ENCODE measurements around the gene PRICKLE1. TPM values are rescaled to one million over a fixed set of nuclear protein-coding genes. Genes with fewer than 3 reads are reported as not detected.

Gene PRICKLE1
- total and polyA plus RNA-seq, 3 donors from 2014 or later, result 7.9 to 16.5 (median 11.5) TPM

DNA sequence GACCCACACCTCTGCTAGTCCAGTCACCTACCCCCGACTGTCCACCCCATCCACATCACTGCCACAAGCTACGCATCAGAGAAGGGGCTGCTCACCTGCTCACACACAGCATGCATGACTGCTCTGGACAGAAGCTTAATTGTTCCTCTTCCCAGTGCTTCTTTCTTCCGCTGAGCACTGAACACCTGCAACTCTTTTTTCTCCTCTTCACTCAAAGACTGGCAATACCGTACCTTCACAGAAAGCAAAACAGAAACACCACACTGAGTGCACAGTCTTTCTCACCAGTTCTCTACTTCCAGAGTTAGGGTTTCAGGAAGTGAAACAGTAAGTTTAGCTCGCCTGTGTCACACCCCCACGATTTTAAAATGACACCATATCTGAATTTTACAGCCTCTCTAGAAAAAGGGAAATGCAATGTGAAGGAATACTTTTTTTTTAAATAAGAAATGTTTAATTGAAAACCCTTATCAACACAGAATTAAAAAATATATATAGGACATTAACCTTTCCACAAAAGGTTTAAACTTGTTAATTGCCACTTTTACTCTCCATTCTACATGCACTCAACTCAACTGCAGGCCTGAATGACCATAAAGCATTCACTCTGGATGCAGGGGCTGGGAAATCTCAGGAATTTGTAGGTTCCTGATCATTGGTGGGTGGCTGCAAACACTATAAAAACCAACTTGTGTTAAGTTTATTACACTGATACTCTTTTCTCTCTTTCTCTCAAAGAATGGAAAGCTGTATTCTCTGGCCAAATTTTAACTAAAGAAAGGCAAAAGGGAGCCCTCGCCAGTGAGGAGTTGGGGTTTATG is 120.0 kb downstream of the PRICKLE1 start:
- Histone ChIP-seq H3K36me3 (ENCODE audit: low read depth, missing control alignments) (no peaks in the 10 kb centered on the region), H3K4me1 (no peaks in the 10 kb centered on the region), H3K4me3 (no peak overlapping the region), H3K9me3 (no peaks in the 10 kb centered on the region), H3K27ac (no peak overlapping the region), H3K27me3 (no peaks in the 10 kb centered on the region)
- 76 to 84% methylated on average over 7 of the region's 7 CpGs for WGBS, 2 donors
- no peak for TF ChIP-seq POLR2A (IDR thresholded peaks at IDR 0.05)
- TF ChIP-seq, protein P1, sequence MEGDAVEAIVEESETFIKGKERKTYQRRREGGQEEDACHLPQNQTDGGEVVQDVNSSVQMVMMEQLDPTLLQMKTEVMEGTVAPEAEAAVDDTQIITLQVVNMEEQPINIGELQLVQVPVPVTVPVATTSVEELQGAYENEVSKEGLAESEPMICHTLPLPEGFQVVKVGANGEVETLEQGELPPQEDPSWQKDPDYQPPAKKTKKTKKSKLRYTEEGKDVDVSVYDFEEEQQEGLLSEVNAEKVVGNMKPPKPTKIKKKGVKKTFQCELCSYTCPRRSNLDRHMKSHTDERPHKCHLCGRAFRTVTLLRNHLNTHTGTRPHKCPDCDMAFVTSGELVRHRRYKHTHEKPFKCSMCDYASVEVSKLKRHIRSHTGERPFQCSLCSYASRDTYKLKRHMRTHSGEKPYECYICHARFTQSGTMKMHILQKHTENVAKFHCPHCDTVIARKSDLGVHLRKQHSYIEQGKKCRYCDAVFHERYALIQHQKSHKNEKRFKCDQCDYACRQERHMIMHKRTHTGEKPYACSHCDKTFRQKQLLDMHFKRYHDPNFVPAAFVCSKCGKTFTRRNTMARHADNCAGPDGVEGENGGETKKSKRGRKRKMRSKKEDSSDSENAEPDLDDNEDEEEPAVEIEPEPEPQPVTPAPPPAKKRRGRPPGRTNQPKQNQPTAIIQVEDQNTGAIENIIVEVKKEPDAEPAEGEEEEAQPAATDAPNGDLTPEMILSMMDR (IDR thresholded peaks at IDR 0.05), result no peak
- no peak for DNase-seq
- intact Hi-C loops (cut with DNase I; ENCODE audit: low total_unique reads), result no loop called here

DNA sequence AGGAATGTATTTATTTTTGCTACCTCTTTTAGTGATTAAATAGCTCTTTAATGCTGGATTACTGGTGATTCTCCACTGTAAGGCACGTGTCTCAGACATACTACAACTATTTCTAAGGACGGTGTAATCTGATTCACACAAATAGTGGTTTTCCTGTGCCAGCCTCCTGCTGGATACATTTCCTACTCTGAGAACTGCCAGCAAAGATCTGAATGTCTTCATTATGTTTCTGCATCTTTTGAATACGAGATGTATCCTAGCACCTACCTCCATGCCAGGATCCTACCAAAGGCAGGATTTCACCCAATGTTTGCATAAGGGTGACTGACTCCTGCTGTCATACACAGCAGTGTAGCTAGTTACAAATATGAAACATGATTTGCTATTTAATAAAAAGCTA is 120.6 kb downstream of the PRICKLE1 start:
- Histone ChIP-seq H3K4me3 (no peak overlapping the region), H3K4me1 (no peaks in the 10 kb centered on the region), H3K27me3 (no peaks in the 10 kb centered on the region), H3K27ac (no peak overlapping the region), H3K36me3 (ENCODE audit: low read depth, missing control alignments) (no peaks in the 10 kb centered on the region), H3K9me3 (no peaks in the 10 kb centered on the region)
- WGBS, 2 donors, result 57 to 68% methylated on average over 3 of the region's 3 CpGs
- no peak for TF ChIP-seq POLR2A (IDR thresholded peaks at IDR 0.05)
- TF ChIP-seq, protein P1 (IDR thresholded peaks at IDR 0.05), result no peak
- no peak for DNase-seq
- intact Hi-C loops (cut with DNase I; ENCODE audit: low total_unique reads), result no loop called here

DNA sequence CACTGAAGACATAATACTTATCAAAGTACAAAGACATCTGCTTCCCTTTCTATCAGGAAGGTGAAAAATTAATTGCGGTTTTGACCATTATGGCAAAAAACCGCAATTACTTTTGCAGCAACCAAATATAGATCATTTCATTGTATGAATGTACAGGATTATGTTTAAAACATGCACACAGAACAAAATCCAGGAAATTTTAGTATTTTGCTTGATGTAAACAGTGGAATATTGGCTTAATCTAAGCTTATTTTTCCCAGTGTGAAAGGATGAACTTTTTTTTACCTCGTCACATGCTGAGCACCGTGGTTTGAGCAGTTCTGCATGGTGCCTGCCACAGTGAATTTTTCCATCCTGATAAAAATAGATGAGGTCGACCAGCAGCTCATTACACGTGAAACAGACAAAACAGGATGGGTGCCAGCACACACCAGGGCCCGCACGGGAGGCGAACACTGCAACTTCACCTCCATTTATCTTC is 121.2 kb downstream of the PRICKLE1 start:
- 60 to 63% methylated on average over 9 of the region's 9 CpGs for WGBS, 2 donors
- Histone ChIP-seq H3K27me3 (no peaks in the 10 kb centered on the region), H3K9me3 (no peaks in the 10 kb centered on the region), H3K4me1 (no peaks in the 10 kb centered on the region), H3K27ac (no peak overlapping the region), H3K36me3 (ENCODE audit: low read depth, missing control alignments) (no peaks in the 10 kb centered on the region), H3K4me3 (no peak overlapping the region)
- no peak for TF ChIP-seq POLR2A (IDR thresholded peaks at IDR 0.05)
- TF ChIP-seq, protein P1 (IDR thresholded peaks at IDR 0.05), result no peak
- intact Hi-C loops (cut with DNase I; ENCODE audit: low total_unique reads), result no loop called here
- no peak for DNase-seq

DNA sequence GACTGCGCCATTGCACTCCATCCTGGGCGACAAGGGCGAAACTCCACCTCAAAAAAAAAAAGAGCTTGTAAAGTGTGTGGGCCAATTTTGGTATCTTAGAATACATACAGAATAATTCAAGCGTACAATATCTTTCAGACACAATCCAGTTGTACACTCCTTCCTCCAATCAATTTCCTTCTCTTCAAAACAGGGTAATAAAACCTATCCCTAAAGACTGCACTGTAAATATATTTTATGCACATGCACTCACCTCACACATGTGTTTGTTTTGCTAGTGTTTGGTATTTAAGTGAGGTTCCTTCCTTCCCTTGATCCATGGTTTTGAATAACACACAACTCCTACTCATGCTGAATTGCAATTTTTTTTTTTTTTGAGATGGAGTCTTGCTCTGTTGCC is 125.9 kb downstream of the PRICKLE1 start:
- Histone ChIP-seq H3K27me3 (no peaks in the 10 kb centered on the region), H3K4me1 (no peaks in the 10 kb centered on the region), H3K9me3 (no peaks in the 10 kb centered on the region), H3K27ac (no peak overlapping the region), H3K36me3 (ENCODE audit: low read depth, missing control alignments) (no peaks in the 10 kb centered on the region), H3K4me3 (no peak overlapping the region)
- 82 to 99% methylated on average over 4 of the region's 4 CpGs for WGBS, 2 donors
- intact Hi-C loops (cut with DNase I; ENCODE audit: low total_unique reads), result no loop called here
- no peak for DNase-seq
- TF ChIP-seq POLR2A (IDR thresholded peaks at IDR 0.05), result no peak
- TF ChIP-seq, protein P1 (IDR thresholded peaks at IDR 0.05), result no peak

DNA sequence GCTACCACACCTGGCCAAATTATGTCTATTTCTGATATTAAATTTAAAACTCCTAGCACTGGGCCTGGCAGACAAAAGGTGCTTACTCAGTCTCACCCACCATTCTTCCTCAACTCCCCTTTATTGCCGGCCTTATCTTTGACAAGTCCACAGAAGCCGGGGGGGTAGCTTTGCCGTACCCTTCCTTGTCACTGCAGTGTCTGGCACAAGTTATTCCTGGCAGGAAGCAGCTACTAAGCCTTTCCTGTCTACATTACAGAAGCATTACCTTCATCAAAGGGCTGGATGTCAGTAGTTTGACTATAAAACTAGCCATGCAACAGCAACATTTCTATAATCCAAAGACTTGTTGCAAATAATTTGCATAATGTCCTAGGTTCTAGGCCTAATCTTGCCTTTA is 127.1 kb downstream of the PRICKLE1 start:
- H3K27ac ChIP-seq, result no peak overlapping the region
- H3K4me3 ChIP-seq, result no peak overlapping the region
- H3K4me1 ChIP-seq, result no peaks in the 10 kb centered on the region
- no peak for TF ChIP-seq POLR2A (IDR thresholded peaks at IDR 0.05)
- TF ChIP-seq, protein P1 (IDR thresholded peaks at IDR 0.05), result no peak
- no peaks in the 10 kb centered on the region for H3K36me3 ChIP-seq (ENCODE audit: low read depth, missing control alignments)
- H3K27me3 ChIP-seq, result no peaks in the 10 kb centered on the region
- no peaks in the 10 kb centered on the region for H3K9me3 ChIP-seq
- WGBS, 2 donors, result 63 to 69% methylated on average over 3 of the region's 3 CpGs
- intact Hi-C loops (cut with DNase I; ENCODE audit: low total_unique reads), result no loop called here
- no peak for DNase-seq

Measured in testis (tissue), 3 donors.